Measurements from ENCODE around the gene SYT17.

The SYT17 gene

GRCh38 chr16:19139436-19140091 is 28.5 kb upstream of the SYT17 start:
- no peak for DNase-seq

- no peak for DNase-seq
These were observed 27.6 kb upstream of the SYT17 start for GRCh38 chr16:19140396-19140795.

- DNase-seq = no peak
These were observed 25.0 kb upstream of the SYT17 start for GRCh38 chr16:19142939-19143598.

- no peak for DNase-seq
These were observed 24.5 kb upstream of the SYT17 start for GRCh38 chr16:19143599-19143956.

DNA sequence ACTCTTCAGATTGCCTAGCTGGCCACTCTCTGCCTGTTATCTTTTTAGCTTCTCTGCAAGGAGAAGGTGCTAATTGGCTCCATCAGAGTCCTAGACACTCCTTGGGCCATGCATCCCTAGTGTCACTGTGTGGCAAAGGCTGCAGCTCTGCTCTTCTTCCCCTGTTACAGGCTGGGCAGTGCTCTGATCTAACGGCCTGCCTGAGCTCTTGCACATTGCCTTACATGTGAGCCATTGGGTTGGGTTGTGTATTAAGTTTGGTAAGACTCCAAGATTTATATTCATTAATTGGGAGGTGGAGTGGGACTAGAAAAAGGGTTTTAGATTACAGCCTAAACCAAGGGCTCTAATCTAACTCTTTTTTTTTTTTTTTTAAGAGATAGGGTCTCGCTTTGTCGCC is 23.0 kb upstream of the SYT17 start:
- no peak for DNase-seq

- DNase-seq = no peak
These were observed 20.9 kb upstream of the SYT17 start for GRCh38 chr16:19147126-19147525.

- no peak for DNase-seq
These were observed 20.4 kb upstream of the SYT17 start for GRCh38 chr16:19147627-19148026.

GRCh38 chr16:19148189-19148588 is 19.9 kb upstream of the SYT17 start:
- no peak for DNase-seq

DNA sequence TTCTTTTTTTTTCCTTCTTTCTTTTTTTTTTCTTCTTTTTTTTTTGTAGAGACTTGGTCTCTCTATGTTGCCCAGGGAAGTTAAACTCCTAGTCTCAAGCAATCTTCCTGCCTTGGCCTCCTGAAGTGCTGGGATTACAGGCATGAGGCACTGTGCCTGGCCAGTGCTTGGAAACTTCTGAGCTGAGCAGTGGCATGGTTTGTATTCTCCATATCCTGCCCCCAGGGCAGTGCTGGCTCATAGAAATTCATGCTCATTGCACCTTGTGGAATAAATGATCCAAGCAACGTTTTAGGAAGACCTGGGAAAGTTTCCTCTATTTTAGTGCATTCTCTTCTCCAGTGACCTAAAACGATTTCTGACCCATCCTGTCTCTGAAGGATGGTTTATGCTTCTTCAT is 16.7 kb upstream of the SYT17 start:
- no peak for DNase-seq

DNA sequence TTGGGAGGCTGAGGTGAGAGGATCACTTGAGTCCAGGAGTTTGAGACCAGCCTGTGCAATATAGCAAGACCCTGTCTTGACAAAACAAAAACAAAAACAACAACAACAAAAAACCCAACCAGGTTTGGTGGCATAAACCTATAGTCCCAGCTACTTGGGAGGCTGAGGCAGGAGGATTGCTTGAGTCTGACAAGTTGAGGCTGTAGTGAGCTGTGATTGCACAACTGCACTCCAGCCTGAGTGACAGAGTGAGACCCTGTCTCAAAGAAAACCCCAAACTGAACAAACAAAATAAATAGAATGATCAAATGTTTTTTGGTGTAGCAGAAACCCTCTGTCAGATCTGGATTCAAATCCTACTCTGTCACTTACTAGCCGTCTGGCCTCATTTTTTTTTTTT is 16.0 kb upstream of the SYT17 start:
- no peak for DNase-seq

GRCh38 chr16:19153876-19154275 is 14.2 kb upstream of the SYT17 start:
- no peak for DNase-seq

GRCh38 chr16:19162085-19162484 is 6.0 kb upstream of the SYT17 start:
- DNase-seq = no peak

DNA sequence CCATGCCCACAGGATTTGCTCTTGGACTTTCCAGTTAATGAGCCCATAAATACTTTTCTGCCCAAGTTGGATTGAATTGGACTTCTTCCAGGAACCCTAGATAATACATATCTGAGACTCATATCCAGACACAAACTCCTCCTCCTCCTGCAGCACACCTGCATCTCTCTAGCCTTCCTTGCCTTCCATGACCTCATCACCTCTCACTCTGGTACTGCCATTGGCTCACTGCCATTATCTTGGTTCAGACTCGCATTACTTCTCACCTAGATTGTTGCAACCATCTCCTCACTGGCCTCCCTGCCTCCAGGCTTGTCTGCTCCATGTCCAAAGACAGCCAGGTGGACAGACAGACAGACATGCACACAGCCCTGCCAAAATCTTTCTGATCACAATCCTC is 4.8 kb upstream of the SYT17 start:
- no peak for DNase-seq

DNA sequence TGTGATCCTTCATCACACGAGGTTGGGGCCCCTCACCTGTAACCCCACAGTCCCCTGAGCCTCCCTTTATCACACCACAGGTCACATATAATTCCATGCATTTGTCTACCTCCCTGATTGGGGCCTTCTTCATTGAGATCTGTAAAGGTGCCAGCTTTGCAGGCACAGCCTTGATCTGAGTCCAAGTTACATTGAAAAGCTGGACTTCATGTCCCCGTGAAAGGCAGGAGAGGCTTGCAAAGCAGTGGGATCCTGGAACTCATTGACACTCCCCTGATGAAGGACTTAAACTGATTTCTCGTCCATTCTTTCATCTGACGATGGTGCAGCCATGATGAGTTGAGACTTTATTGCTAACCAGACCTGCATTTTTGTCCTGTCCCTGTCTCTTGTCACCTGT is 3.8 kb upstream of the SYT17 start:
- no peak for DNase-seq

DNA sequence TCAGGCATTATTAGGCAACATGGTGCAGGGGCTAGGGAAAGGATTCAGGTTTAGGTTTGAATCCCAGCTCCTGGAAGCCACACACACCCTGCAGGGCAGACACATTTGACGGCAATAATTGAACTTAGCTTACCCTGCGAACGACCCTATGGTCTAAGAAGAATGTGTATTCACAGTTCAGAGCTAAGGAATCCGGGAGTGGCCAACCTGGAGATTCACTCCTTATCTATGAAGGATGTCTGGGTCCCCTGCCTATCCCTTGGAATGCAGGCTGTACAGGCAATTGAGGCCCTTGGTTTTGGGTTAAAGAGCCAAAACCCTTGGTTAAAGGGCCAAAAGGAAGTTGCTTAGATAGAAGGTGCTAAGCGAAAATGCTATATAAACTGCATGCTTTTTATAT is 2.9 kb upstream of the SYT17 start:
- no peak for DNase-seq

DNA sequence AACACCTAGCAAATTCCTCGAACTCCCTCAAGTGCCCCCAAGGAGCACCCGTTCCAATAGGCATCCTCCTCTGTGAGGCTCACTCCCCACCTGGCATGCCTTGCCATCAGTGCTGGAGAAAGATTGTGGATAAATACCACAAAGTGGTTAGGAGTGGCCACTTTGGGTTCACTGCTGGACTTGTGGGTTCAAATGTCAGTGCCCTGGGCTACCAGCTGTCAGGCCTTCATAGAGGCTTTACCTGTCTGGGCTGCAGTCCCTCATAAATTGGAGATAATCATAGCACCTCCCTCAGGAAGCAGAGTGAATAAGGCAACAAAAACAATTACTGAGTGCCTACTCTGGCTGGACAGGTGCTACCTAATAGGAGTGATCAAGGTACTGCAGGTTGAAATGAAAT is 1.5 kb upstream of the SYT17 start:
- DNase-seq = no peak

DNA sequence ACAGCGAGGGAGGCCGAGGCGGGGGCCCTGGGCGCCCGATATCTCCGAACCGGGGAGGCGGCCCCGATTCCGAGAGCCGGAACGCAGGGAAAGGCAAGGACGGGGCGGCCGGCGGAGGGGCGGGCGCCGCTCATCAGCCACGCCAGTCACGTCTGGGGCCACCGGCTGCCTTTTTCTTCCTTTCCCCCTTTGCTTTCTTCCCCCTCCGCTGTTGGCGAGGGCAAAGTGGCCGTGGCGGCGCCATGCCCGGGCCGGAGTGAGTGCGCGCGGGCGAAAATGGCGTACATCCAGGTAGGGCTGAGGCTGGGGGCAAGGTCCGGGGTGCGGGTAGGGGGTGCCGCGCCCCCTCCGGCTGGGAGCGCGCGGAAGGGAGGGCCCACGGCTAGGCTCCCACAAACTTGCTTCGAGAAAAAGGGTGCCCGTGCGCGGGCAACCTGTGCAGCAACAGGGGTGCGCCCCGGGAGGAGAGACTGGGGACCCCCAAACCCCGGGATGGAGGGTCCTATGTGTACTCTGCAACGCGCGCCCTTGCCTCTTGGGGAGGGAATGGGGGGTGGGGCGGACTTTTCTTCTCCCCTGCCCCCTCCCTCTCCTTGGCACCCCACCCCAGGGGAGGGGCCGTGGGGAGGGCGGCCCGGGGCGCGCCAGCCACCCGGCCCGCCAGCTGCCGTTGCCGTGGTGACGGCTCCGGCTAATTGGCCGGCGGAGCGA is 486 bp downstream of the SYT17 start:
- DNase-seq = no peak

DNA sequence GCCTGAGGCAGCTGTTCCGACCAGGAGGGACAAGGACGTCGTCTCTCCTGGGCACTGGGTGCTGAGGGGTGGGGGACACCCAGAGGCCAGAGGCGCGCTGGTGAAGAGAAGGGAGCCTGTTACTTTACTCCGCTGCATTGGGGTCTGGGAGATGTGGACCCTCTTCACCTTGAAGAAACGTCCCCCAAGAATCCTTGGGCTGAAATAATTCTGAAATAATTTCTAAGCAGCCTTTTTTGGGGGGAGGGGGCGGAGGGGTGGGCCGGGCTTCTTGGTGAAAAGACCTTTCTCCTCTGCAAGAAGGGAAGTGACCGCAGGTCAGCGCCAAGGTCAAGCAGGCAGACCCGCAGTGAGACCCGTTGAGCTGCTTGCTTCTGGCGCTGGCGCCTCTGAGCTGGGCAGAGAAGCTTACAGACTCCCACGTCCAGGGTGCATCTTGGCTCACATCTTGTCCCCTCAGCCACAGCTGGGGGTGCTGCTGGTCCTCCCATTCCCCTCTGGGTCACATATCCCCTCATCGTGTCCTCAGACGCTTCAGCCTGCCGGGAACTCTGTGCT is 1.1 kb downstream of the SYT17 start:
- DNase-seq = no peak

GRCh38 chr16:19170043-19170655 is 2.1 kb downstream of the SYT17 start:
- DNase-seq = no peak

GRCh38 chr16:19172098-19172780 is 4.2 kb downstream of the SYT17 start:
- DNase-seq = no peak

DNA sequence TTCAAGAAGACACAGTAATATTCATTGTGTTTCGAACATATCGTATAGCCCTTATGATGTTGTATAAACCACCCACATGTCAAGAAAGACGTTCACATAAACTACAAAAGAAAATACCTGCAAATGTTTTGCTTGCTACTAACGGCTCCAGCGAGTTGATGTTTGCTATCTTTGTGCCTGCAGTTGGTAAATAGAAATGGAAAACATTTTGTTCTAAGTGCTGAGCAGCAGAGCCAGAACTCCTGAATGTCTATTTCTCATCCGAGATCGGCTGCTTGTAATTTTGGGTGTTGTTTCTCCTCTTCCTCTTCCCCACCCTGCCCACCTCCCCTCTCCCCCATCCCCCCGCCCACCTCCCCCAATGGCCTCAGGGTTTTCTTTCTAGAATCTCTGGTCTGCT is 5.0 kb downstream of the SYT17 start:
- DNase-seq = no peak

DNA sequence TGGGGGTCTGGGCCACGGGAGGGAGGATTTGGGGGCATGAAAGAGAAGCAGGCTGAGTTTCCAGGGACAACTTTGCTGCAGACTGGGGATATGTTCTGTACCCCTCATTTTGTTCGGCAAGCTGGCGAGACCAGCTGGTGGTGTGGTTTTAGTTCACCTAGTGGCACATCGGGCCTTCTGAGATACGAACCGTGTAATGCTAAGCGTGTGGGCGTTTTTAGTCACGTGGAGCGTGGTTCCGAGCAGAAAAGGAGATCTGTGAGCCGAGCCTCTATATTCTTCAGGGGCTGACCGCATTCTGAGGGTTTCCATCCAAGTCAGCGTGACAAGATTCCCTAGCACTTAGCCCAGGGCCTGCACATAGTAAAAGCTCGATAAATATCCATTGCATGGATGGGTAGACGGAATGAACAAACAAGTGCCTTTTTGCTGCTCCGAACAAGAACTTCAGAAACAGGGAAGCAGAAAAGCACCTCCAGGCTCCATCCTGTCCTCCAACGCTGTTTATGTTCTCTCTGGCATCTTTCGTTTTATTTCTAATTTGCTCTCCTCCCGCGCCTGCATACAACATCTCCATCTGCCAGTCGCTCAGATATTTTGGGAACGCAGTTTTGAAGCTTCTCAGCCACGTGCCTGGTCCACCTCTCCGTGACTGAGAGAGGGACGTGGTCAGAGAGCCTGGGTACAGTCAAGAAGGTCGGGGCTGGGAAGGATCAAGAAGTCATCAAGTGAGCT is 5.8 kb downstream of the SYT17 start:
- no peak for DNase-seq

Data from activated CD4-positive, alpha-beta T cell treated with anti-CD3 and anti-CD28 coated beads, Interleukin-2, amount 50 U/mL, for 4 hours (primary cell).